GM23338 (cell line): ENCODE results near the gene MRPL28. TPM values are rescaled to one million over a fixed set of nuclear protein-coding genes. Genes with fewer than 3 reads are reported as not detected.

Experiments used
- ATAC-seq: fragments of 200-7000 bp; cut with Tn5 transposase; 3 replicates; pipeline ENCODE4 v1.9.1; 2020
- DNase-seq: peaks from one replicate; pipeline ENCODE4 v3.0.0-alpha.2; 2015; ENCODE audit warnings: low spot score
- H2AFZ ChIP-seq: fragments of 200-600 bp; sonication (generic); 2 replicates; pipeline ENCODE4 v1.8.0; 2016; ENCODE audit warnings: antibody characterized with exemption, mild to moderate bottlenecking, moderate library complexity
- H3F3A ChIP-seq: fragments of 200-600 bp; sonication (generic); replicated peaks from 2 replicates; pipeline ENCODE4 v1.8.0; 2017; ENCODE audit warnings: antibody characterized with exemption, mixed run types, low read depth
- H3K27ac ChIP-seq: fragments of 200-600 bp; sonication (generic); 2 replicates; pipeline ENCODE4 v1.6.1; 2016; ENCODE audit warnings: low read depth
- H3K27me3 ChIP-seq: fragments of 200-600 bp; sonication (generic); 2 replicates; pipeline ENCODE4 v1.8.0; 2016; ENCODE audit warnings: mild to moderate bottlenecking, mixed run types, moderate library complexity; ENCODE audit not compliant: insufficient read depth
- H3K36me3 ChIP-seq: fragments of 200-600 bp; sonication (generic); 2 replicates; pipeline ENCODE4 v1.8.0; 2016; ENCODE audit warnings: mild to moderate bottlenecking; ENCODE audit not compliant: insufficient read depth
- H3K4me1 ChIP-seq: fragments of 200-600 bp; sonication (generic); 2 replicates; pipeline ENCODE4 v1.8.0; 2016; ENCODE audit warnings: mild to moderate bottlenecking, moderate library complexity; ENCODE audit not compliant: insufficient read depth
- H3K4me2 ChIP-seq: fragments of 200-600 bp; sonication (generic); 2 replicates; pipeline ENCODE4 v1.7.1; 2017; ENCODE audit warnings: mixed run types
- H3K4me3 ChIP-seq: fragments of 200-600 bp; sonication (generic); 2 replicates; pipeline ENCODE4 v1.6.1; 2016; ENCODE audit warnings: mixed run types
- H3K79me2 ChIP-seq: fragments of 200-600 bp; sonication (generic); replicated peaks from 2 replicates; pipeline ENCODE4 v1.8.0; 2017; ENCODE audit warnings: mild to moderate bottlenecking; ENCODE audit not compliant: insufficient read depth
- H3K9me2 ChIP-seq: fragments of 200-600 bp; sonication (generic); 2 replicates; pipeline ENCODE4 v1.8.0; 2017; ENCODE audit not compliant: insufficient read depth
- H4K20me1 ChIP-seq: fragments of 200-600 bp; sonication (generic); replicated peaks from 2 replicates; pipeline ENCODE4 v1.8.0; 2017; ENCODE audit warnings: mild to moderate bottlenecking; ENCODE audit not compliant: insufficient read depth
- H3K27ac Mint-ChIP-seq: 2 replicates; pipeline ENCODE4 v1.8.0; 2020; ENCODE audit warnings: inconsistent platforms, mild to moderate bottlenecking, moderate library complexity, mixed read lengths
- H3K27me3 Mint-ChIP-seq: 3 replicates; pipeline ENCODE4 v1.8.0; 2022; ENCODE audit warnings: low read depth, mild to moderate bottlenecking, moderate library complexity, mixed read lengths, inconsistent platforms; ENCODE audit not compliant: insufficient read depth, poor library complexity
- H3K36me3 Mint-ChIP-seq: 3 replicates; pipeline ENCODE4 v1.8.0; 2021; ENCODE audit warnings: low read depth, mild to moderate bottlenecking, inconsistent platforms, moderate library complexity, mixed read lengths
- H3K4me1 Mint-ChIP-seq: 3 replicates; pipeline ENCODE4 v1.8.0; 2020; ENCODE audit warnings: mild to moderate bottlenecking, inconsistent platforms, mixed read lengths
- H3K4me3 Mint-ChIP-seq: 3 replicates; pipeline ENCODE4 v1.8.0; 2021; ENCODE audit warnings: moderate library complexity, mild to moderate bottlenecking, inconsistent platforms, mixed read lengths
- H3K9me3 Mint-ChIP-seq: 3 replicates; pipeline ENCODE4 v1.8.0; 2020; ENCODE audit warnings: moderate library complexity, mild to moderate bottlenecking, inconsistent platforms, mixed read lengths
- CREB1 ChIP-seq: fragments of 250-450 bp; sonication (Bioruptor Pico); IDR thresholded peaks from 2 replicates; pipeline ENCODE4 v1.5.0; 2020; ENCODE audit warnings: low read depth, mild to moderate bottlenecking, moderate library complexity
- ETS1 ChIP-seq: IDR thresholded peaks from 2 replicates; pipeline ENCODE4 v1.6.1; 2016; ENCODE audit warnings: antibody characterized with exemption
- EZH2 ChIP-seq: fragments of 200-600 bp; sonication (generic); IDR thresholded peaks from one replicate; pipeline ENCODE4 v1.8.0; 2017; ENCODE audit warnings: antibody characterized with exemption, mild to moderate bottlenecking, low read depth; ENCODE audit not compliant: unreplicated experiment
- JUNB ChIP-seq: IDR thresholded peaks from one replicate; pipeline ENCODE4 v1.6.1; 2016; ENCODE audit warnings: antibody characterized with exemption; ENCODE audit not compliant: unreplicated experiment
- NANOG ChIP-seq: IDR thresholded peaks from 2 replicates; pipeline ENCODE4 v1.6.1; 2016; ENCODE audit warnings: antibody characterized with exemption, borderline replicate concordance
- POLR2AphosphoS5 ChIP-seq: IDR thresholded peaks from 2 replicates; pipeline ENCODE4 v1.6.1; 2016; ENCODE audit warnings: antibody characterized with exemption, low read depth
- STAT1 ChIP-seq: IDR thresholded peaks from one replicate; pipeline ENCODE4 v1.6.1; 2016; ENCODE audit warnings: antibody characterized with exemption; ENCODE audit not compliant: unreplicated experiment
- ZNF114 ChIP-seq: fragments of 250-450 bp; sonication (Bioruptor Pico); IDR thresholded peaks from 2 replicates; pipeline ENCODE4 v1.5.0; 2020; ENCODE audit warnings: mild to moderate bottlenecking, moderate library complexity
- ZNF331 ChIP-seq: fragments of 250-450 bp; sonication (Bioruptor Pico); IDR thresholded peaks from 2 replicates; pipeline ENCODE4 v1.5.0; 2020; ENCODE audit warnings: low read depth, mild to moderate bottlenecking, moderate library complexity
- polyA plus RNA-seq: library from polyadenylated mRNA; unstranded; fragments of >200 nt; fragmentation: Nextera tagmentation; extraction: Ambion mirVana; gene quantifications from 2 replicates; pipeline ENCODE4 v1.2.1, GENCODE V29; 2016
- total RNA-seq: library from RNA; depleted of rRNA; stranded (reverse); fragments of >200 nt; shearing (Covaris generic); gene quantifications from 2 replicates; pipeline ENCODE4 v1.2.3, GENCODE V29; 2014
- TF ChIP-seq, protein P1 (sequence below): IDR thresholded peaks from one replicate; pipeline ENCODE4 v1.6.1; 2018; ENCODE audit warnings: antibody characterized with exemption; ENCODE audit not compliant: unreplicated experiment
- TF ChIP-seq, protein P2 (sequence below), 2 experiments: fragments of 200-600 bp in 1 of 2; sonication (generic) in 1 of 2; conservative IDR thresholded peaks; 2 replicates each; pipeline versions ENCODE4 v1.5.1 to v1.6.1; 2016 to 2017; ENCODE audit warnings: antibody characterized with exemption in 2 of 2, low read depth in 2 of 2, mild to moderate bottlenecking in 2 of 2, moderate library complexity in 1 of 2

MRPL28 gene
- total and polyA plus RNA-seq, 2 experiments from 2014 or later, result 135 to 169 TPM

- TF ChIP-seq, protein P1, sequence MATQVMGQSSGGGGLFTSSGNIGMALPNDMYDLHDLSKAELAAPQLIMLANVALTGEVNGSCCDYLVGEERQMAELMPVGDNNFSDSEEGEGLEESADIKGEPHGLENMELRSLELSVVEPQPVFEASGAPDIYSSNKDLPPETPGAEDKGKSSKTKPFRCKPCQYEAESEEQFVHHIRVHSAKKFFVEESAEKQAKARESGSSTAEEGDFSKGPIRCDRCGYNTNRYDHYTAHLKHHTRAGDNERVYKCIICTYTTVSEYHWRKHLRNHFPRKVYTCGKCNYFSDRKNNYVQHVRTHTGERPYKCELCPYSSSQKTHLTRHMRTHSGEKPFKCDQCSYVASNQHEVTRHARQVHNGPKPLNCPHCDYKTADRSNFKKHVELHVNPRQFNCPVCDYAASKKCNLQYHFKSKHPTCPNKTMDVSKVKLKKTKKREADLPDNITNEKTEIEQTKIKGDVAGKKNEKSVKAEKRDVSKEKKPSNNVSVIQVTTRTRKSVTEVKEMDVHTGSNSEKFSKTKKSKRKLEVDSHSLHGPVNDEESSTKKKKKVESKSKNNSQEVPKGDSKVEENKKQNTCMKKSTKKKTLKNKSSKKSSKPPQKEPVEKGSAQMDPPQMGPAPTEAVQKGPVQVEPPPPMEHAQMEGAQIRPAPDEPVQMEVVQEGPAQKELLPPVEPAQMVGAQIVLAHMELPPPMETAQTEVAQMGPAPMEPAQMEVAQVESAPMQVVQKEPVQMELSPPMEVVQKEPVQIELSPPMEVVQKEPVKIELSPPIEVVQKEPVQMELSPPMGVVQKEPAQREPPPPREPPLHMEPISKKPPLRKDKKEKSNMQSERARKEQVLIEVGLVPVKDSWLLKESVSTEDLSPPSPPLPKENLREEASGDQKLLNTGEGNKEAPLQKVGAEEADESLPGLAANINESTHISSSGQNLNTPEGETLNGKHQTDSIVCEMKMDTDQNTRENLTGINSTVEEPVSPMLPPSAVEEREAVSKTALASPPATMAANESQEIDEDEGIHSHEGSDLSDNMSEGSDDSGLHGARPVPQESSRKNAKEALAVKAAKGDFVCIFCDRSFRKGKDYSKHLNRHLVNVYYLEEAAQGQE, result no peak
- no peak for TF ChIP-seq POLR2AphosphoS5
- TF ChIP-seq CREB1 (CRISPR knock-in tag), result no peak
- no peak for TF ChIP-seq ETS1
- no peak for TF ChIP-seq EZH2
- no peak for TF ChIP-seq ZNF331 (CRISPR knock-in tag)
- TF ChIP-seq STAT1, result no peak
- no peak for TF ChIP-seq ZNF114 (CRISPR knock-in tag)
- no peak for TF ChIP-seq NANOG
Measured at GRCh38 chr16:376817-377418, 6.6 kb upstream of the MRPL28 start (continued).

DNA sequence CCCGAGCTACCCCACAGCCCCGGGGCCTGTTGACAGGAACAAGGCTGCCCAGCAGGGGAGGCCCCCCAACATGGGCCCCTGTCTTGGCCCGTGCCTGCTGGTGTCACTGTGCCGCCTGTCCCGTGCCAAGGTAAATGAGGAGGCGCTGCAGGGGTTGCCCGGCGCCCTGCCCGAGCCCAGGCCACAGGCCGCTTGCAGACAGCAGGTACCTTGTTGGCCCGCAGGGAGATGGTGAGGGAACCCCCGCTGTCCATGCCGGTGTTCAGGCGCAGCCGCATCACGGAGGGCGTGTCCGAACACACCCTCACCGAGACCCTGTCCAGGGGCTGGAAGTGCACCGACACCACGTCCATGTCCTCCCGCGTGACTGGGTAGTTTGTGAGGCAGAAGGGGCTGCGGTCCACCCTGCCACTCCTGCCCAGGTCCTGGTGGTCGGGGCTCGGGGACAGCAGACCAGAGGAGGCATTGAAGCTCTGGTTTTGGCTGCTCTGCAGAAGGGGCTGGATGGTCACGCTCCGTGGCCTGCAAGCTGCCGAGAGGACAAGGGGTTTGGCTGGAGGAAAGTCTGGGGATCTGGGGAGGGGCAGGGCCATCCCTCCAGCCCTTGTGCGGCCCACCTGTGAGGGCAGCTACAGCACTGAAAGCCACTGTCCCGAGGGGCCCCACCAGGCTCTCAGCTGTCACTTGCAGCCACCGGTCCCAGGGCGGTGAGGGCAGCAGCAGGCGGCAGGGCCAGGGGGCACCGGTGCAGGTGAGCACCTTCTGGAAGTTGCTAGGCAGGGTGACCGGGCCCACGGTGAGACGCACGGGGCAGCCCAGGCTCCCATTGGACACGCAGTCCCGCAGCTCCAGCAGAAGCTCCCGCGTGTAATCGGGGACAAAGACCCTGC, 5.8 kb upstream of the MRPL28 start:
- Histone ChIP-seq H3F3A (peaks cover 7% of the 10 kb centered on the region; the same call in 1 of the 2 replicates), H3K36me3 (peaks cover 3% of the 10 kb centered on the region; the same call in 1 of the 2 replicates), H3K27me3 (no peaks in the 10 kb centered on the region), H3K4me3 (no peak overlapping the region), H3K4me1 (peaks cover 6% of the 10 kb centered on the region), H3K27ac (no peak overlapping the region), H3K79me2 (peaks cover 27% of the 10 kb centered on the region), H3K4me2 (no peak overlapping the region), H4K20me1 (peaks cover 5% of the 10 kb centered on the region), H2AFZ (no peak overlapping the region), H3K9me2 (no peaks in the 10 kb centered on the region)
- no peaks in the 10 kb centered on the region; the same call in 2 of the 3 replicates for H3K9me3 Mint-ChIP-seq
- H3K36me3 Mint-ChIP-seq, result peaks cover 19% of the 10 kb centered on the region
- no peak overlapping the region for H3K4me3 Mint-ChIP-seq
- no peak for ATAC-seq
- no peak for DNase-seq
- H3K27me3 Mint-ChIP-seq, result peaks cover 8% of the 10 kb centered on the region
- H3K27ac Mint-ChIP-seq, result no peak overlapping the region
- peaks cover 13% of the 10 kb centered on the region; the same call in 2 of the 3 replicates for H3K4me1 Mint-ChIP-seq
- TF ChIP-seq, protein P1, result no peak
- TF ChIP-seq, protein P2, sequence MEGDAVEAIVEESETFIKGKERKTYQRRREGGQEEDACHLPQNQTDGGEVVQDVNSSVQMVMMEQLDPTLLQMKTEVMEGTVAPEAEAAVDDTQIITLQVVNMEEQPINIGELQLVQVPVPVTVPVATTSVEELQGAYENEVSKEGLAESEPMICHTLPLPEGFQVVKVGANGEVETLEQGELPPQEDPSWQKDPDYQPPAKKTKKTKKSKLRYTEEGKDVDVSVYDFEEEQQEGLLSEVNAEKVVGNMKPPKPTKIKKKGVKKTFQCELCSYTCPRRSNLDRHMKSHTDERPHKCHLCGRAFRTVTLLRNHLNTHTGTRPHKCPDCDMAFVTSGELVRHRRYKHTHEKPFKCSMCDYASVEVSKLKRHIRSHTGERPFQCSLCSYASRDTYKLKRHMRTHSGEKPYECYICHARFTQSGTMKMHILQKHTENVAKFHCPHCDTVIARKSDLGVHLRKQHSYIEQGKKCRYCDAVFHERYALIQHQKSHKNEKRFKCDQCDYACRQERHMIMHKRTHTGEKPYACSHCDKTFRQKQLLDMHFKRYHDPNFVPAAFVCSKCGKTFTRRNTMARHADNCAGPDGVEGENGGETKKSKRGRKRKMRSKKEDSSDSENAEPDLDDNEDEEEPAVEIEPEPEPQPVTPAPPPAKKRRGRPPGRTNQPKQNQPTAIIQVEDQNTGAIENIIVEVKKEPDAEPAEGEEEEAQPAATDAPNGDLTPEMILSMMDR (conservative IDR thresholded peaks at IDR 0.05; ENCODE audit: low read depth in 2 of 2), result no peak
- TF ChIP-seq NANOG (no peak), CREB1 (CRISPR knock-in tag) (no peak), JUNB (no peak)
